Chondrocyte (in vitro differentiated cells): ENCODE results near the gene SLC39A11. TPM values are rescaled to one million over a fixed set of nuclear protein-coding genes. Genes with fewer than 3 reads are reported as not detected.

ENCODE experiments used
- DNase-seq: peaks from one replicate; pipeline ENCODE4 v3.0.0; 2021; ENCODE audit warnings: mixed read lengths, low spot score
- H3K27ac Mint-ChIP-seq: one replicate; pipeline ENCODE4 v1.8.0; 2021; ENCODE audit warnings: mild to moderate bottlenecking, moderate library complexity, mixed read lengths; ENCODE audit not compliant: unreplicated experiment
- H3K27me3 Mint-ChIP-seq: 2 replicates; pipeline ENCODE4 v1.8.0; 2021; ENCODE audit warnings: low read depth, mixed read lengths
- H3K36me3 Mint-ChIP-seq: 2 replicates; pipeline ENCODE4 v1.8.0; 2021; ENCODE audit warnings: low read depth, mixed read lengths
- H3K4me1 Mint-ChIP-seq: 2 replicates; pipeline ENCODE4 v1.8.0; 2021; ENCODE audit warnings: low read depth, mild to moderate bottlenecking, mixed read lengths
- H3K4me3 Mint-ChIP-seq: one replicate; pipeline ENCODE4 v1.8.0; 2021; ENCODE audit warnings: mild to moderate bottlenecking, moderate library complexity, mixed read lengths; ENCODE audit not compliant: unreplicated experiment
- H3K9me3 Mint-ChIP-seq: 2 replicates; pipeline ENCODE4 v1.8.0; 2021; ENCODE audit warnings: low read depth, mixed read lengths
- total RNA-seq: library from RNA; stranded (reverse); gene quantifications from 3 replicates; pipeline ENCODE4 v1.2.1, GENCODE V29; 2021
- TF ChIP-seq, protein P1 (sequence below): fragments of 200-600 bp; sonication (generic); IDR thresholded peaks from 2 replicates; pipeline ENCODE4 v1.5.0; 2021; ENCODE audit warnings: antibody characterized with exemption, mild to moderate bottlenecking, moderate library complexity

SLC39A11 gene
- total RNA-seq, 1 donor from 2014 or later = 25.3 TPM

DNA sequence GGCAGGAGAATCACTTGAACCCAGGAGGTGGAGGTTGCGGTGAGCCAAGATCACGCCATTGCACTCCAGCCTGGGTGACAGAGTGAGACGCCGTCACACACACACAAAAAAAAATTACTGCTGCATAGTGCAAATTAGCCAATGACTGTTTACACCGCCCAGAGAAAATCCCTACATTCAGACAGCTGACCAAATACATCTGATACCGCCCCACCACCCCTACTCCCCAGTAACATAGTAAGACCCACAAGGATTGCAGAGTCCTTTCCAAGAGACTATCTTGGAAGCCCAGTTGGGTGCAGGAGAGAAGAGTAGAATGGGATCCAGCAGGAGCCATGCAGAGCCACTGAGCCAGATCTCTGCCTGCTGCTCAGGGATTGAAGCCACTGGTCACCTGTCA lies 63.5 kb downstream of the SLC39A11 start:
- H3K4me3 Mint-ChIP-seq = no peak overlapping the region
- DNase-seq = no peak
- TF ChIP-seq, protein P1, sequence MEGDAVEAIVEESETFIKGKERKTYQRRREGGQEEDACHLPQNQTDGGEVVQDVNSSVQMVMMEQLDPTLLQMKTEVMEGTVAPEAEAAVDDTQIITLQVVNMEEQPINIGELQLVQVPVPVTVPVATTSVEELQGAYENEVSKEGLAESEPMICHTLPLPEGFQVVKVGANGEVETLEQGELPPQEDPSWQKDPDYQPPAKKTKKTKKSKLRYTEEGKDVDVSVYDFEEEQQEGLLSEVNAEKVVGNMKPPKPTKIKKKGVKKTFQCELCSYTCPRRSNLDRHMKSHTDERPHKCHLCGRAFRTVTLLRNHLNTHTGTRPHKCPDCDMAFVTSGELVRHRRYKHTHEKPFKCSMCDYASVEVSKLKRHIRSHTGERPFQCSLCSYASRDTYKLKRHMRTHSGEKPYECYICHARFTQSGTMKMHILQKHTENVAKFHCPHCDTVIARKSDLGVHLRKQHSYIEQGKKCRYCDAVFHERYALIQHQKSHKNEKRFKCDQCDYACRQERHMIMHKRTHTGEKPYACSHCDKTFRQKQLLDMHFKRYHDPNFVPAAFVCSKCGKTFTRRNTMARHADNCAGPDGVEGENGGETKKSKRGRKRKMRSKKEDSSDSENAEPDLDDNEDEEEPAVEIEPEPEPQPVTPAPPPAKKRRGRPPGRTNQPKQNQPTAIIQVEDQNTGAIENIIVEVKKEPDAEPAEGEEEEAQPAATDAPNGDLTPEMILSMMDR = no peak
- H3K36me3 Mint-ChIP-seq = no peaks in the 10 kb centered on the region
- peaks cover 24% of the 10 kb centered on the region for H3K4me1 Mint-ChIP-seq
- H3K27me3 Mint-ChIP-seq = no peaks in the 10 kb centered on the region
- no peaks in the 10 kb centered on the region for H3K9me3 Mint-ChIP-seq
- no peak overlapping the region for H3K27ac Mint-ChIP-seq

GRCh38 chr17:73028299-73028755 lies 64.2 kb downstream of the SLC39A11 start:
- Mint-ChIP-seq H3K4me1 (peaks cover 24% of the 10 kb centered on the region), H3K4me3 (no peak overlapping the region), H3K27me3 (no peaks in the 10 kb centered on the region), H3K36me3 (no peaks in the 10 kb centered on the region), H3K9me3 (no peaks in the 10 kb centered on the region), H3K27ac (peak overlapping the region; percentile 93)
- TF ChIP-seq, protein P1 = no peak
- DNase-seq = no peak

GRCh38 chr17:73027130-73027741 lies 65.3 kb downstream of the SLC39A11 start:
- DNase-seq = no peak
- Mint-ChIP-seq H3K9me3 (no peaks in the 10 kb centered on the region), H3K4me3 (no peak overlapping the region), H3K27me3 (no peaks in the 10 kb centered on the region), H3K4me1 (peaks cover 29% of the 10 kb centered on the region), H3K27ac (peak overlapping the region; percentile 93), H3K36me3 (no peaks in the 10 kb centered on the region)
- TF ChIP-seq, protein P1 = no peak

GRCh38 chr17:73025041-73025560 lies 67.4 kb downstream of the SLC39A11 start:
- Mint-ChIP-seq H3K4me3 (no peak overlapping the region), H3K27ac (no peak overlapping the region), H3K27me3 (no peaks in the 10 kb centered on the region), H3K36me3 (peaks cover 4% of the 10 kb centered on the region), H3K4me1 (peaks cover 29% of the 10 kb centered on the region), H3K9me3 (peaks cover 3% of the 10 kb centered on the region)
- TF ChIP-seq, protein P1 = no peak
- no peak for DNase-seq

- DNase-seq = no peak
- TF ChIP-seq, protein P1 = no peak
- H3K4me3 Mint-ChIP-seq = no peak overlapping the region
- peaks cover 14% of the 10 kb centered on the region for H3K9me3 Mint-ChIP-seq
- H3K36me3 Mint-ChIP-seq = peaks cover 4% of the 10 kb centered on the region
- H3K4me1 Mint-ChIP-seq = peaks cover 29% of the 10 kb centered on the region
- no peak overlapping the region for H3K27ac Mint-ChIP-seq
- no peaks in the 10 kb centered on the region for H3K27me3 Mint-ChIP-seq
Observed at GRCh38 chr17:73023759-73024158, 68.7 kb downstream of the SLC39A11 start.
